ENCODE measurements around the gene HYAL3.

DNA sequence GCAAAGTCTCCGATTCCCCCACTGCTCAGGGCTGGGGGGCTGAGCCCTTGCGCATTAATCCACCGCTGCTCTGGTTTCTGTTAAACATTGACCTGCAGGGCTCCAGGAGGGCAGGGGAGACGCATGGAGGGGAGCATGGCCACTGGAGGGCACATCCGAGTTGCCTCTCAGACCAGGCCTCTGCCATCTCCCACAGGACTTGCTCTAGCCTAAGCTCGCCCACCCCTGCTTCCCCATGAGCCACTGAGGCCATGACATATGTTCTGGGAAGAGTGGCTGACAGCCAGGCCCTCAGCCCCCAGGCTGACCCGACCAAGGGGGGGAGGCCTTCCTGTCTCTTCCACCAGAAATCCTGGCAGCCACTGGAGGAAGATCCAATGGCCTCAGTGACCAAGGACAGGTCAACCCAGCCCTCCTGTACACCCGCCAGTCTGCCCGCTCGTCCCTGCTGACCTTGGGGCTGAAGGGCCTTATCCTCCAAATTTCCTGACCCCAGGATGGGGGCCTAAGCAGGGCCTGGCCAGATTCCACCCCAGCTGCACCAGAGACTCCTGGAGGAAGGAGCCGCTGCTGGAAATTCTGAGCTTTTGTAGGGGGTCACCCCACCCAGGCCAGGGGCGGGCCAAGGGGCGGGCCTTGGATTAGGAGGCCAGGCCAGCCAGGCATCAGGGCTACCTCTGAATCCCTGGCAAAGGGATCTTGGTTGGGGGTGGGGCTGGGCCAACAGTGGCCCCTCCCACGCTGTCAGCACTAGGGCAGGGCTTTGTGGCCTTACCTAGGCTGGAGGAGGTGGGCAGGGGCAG lies 4.0 kb upstream of the HYAL3 start, which contains the start of gene HYAL1:
- TF ChIP-seq EZH2 (IDR thresholded peaks at IDR 0.05), result no peak
- no peak for TF ChIP-seq POLR2AphosphoS5 (IDR thresholded peaks at IDR 0.05; ENCODE audit: borderline replicate concordance, low read depth, low read length)
- no peak for TF ChIP-seq FOXP2 (optimal IDR thresholded peaks at IDR 0.05; ENCODE audit: control extremely low read depth, extremely low read length, insufficient read depth)
